Right kidney (tissue), 1 donor: Measurements from ENCODE around the gene ANKRD13A.
"Not testable (repeated sequence)": the region's sequence is repeated elsewhere in the genome, so short reads cannot be mapped to it uniquely, and the experiment has no call there.

Source experiments
- DNase-seq: peaks from one replicate; pipeline ENCODE4 v3.0.0-alpha.2; 2016

Gene ANKRD13A

DNA sequence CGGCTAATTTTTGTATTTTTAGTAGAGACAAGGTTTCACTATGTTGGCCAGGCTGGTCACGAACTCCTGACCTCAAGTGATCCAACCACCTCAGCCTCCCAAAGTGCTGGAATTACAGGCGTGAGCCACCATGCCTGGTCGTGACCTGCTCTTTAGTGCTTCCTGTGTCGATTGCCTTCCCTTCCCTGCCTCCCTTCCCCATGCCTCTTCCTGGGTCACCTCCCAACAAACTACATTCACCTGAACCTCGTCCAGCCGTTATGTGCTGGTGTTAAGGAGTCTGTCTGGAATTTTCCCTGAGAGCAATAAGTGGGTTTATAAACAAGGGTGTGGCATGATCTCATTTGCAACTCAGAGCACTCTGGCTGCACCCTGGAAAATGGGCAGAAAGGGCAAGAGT lies 81.2 kb downstream of the ANKRD13A start:
- DNase-seq: no peak

DNA sequence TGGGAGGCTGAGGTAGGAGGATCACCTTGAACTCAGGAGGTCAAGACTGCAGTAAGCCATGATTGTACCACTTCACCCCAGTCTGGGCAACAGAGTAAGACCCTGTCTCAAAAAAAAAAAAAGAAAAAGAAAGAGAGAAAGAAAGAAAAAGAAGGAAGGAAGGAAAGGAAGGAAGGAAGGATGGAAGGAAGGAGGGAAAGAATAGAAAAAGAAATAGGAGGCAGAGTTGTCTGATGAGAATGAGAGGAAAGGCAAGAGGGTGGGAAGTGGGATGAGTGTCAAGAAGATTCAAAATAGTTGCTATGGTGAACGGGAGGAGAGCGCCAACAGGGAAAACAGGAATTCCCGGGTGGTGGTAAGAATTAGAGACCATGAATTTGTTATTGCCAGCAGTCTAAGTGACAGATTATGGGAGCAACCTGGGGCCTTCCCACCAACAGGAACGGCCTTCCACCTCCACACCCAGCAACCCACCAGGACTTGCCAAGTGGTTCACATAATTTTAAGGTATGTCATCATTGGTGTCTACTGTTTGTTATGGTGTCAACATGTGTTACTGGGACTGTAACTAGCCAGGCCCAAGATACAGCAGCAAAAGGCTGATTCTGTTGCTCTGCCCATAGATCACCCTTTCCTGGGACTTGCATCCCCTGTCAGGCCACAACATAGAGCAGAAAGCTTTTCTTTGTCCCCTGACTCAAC lies 85.2 kb downstream of the ANKRD13A start:
- DNase-seq: no peak

DNA sequence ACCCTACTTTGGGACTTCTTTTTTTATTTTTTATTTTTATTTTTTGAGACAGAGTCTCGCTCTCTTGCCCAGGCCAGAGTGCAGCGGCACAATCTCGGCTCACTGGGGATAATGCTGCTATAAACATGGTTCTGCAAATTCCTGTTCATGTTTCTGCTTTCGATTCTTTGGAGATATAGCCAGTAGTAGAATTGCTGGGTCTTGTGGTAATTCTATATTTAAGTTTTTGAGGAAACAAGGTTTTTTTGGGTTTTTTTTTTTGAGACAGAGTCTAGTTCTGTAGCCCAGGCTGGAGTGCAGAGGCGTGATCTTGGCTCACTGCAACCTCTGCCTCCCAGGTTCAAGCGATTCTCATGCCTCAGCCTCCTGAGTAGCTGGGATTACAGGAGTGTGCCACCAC lies 89.0 kb downstream of the ANKRD13A start:
- DNase-seq: not testable (repeated sequence)

DNA sequence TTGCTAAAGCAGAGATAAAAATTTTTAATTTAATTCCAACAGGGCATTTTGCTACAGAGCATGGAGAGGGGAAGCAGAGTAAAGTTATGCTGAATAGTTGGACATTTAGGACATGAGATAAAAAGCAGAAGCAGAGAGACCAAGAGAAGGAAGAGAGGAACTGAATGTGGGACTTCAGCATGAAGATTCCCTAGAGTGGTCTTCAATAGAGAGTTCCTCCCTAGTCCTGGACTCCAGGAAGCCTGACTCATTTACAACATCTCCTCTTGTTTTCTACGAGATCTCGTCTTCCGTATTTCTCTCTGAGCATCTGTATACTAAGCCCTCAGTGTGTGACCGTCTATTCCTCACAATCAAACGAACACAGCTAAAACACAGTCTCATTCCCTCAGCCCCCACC lies 89.7 kb downstream of the ANKRD13A start:
- DNase-seq: no peak
